GM12878 (cell line): ENCODE results near the gene HIKESHI. TPM values are rescaled to one million over a fixed set of nuclear protein-coding genes. Genes with fewer than 3 reads are reported as not detected.

Experiments
- BCL11A ChIP-seq: IDR thresholded peaks from 2 replicates; pipeline ENCODE4 v1.6.1; 2011; ENCODE audit warnings: low read depth, low read length
- BHLHE40 ChIP-seq, 2 experiments: fragments of 450-650 bp in 1 of 2; IDR thresholded peaks; 2 replicates each; pipeline ENCODE4 v1.6.1; 2011 to 2017; ENCODE audit warnings: low read depth in 2 of 2, borderline replicate concordance in 1 of 2, improper control_type of control experiment in 1 of 2, low read length in 1 of 2, mild to moderate bottlenecking in 1 of 2
- CEBPB ChIP-seq, 2 experiments: fragments of 150-350 bp in 1 of 2; IDR thresholded peaks; 2 replicates each; pipeline ENCODE4 v1.6.1; 2012 to 2014; ENCODE audit warnings: low read depth in 2 of 2, low read length in 2 of 2, borderline replicate concordance in 1 of 2, inconsistent platforms in 1 of 2
- DPF2 ChIP-seq: fragments of 450-650 bp; IDR thresholded peaks from 2 replicates; pipeline ENCODE4 v1.6.1; 2017; ENCODE audit warnings: mild to moderate bottlenecking
- ETV6 ChIP-seq, 2 experiments: fragments of 450-650 bp in 1 of 2; IDR thresholded peaks in 1 of 2; conservative IDR thresholded peaks in 1 of 2; 2 replicates each; pipeline ENCODE4 v1.6.1; 2014; ENCODE audit warnings: antibody characterized with exemption in 1 of 2, borderline replicate concordance in 1 of 2, low read depth in 1 of 2, mild to moderate bottlenecking in 1 of 2, moderate library complexity in 1 of 2
- IKZF2 ChIP-seq, 2 experiments: fragments of 450-650 bp; IDR thresholded peaks; 2 replicates each; pipeline ENCODE4 v1.6.1; 2017; ENCODE audit warnings: mild to moderate bottlenecking in 2 of 2, moderate library complexity in 2 of 2
- NFYB ChIP-seq: IDR thresholded peaks from 2 replicates; pipeline ENCODE4 v1.6.1; 2011; ENCODE audit warnings: low read depth, mild to moderate bottlenecking, low read length, improper control_type of control experiment, moderate library complexity; ENCODE audit not compliant: insufficient read depth
- RAD21 ChIP-seq: IDR thresholded peaks from 2 replicates; pipeline ENCODE4 v1.6.1; 2011; ENCODE audit warnings: mild to moderate bottlenecking, low read depth, low read length, moderate library complexity; ENCODE audit not compliant: insufficient read depth
- RFX5 ChIP-seq: IDR thresholded peaks from 2 replicates; pipeline ENCODE4 v1.6.1; 2011; ENCODE audit warnings: low read depth, low read length, improper control_type of control experiment
- SMAD5 ChIP-seq: IDR thresholded peaks from 2 replicates; pipeline ENCODE4 v1.6.1; 2016; ENCODE audit warnings: antibody characterized with exemption, low read depth
- SRF ChIP-seq, 2 experiments: IDR thresholded peaks; 2 replicates each; pipeline ENCODE4 v1.6.1; 2011; ENCODE audit warnings: low read depth in 2 of 2, low read length in 2 of 2, mild to moderate bottlenecking in 1 of 2, moderate library complexity in 1 of 2
- ZNF217 ChIP-seq: fragments of 450-650 bp; IDR thresholded peaks from 2 replicates; pipeline ENCODE4 v1.6.1; 2017; ENCODE audit warnings: antibody characterized with exemption, mild to moderate bottlenecking
- polyA plus RNA-seq, 11 experiments: library from polyadenylated mRNA; depleted of rRNA in 4 of 11; unstranded in 6 of 11; stranded (reverse) in 5 of 11; fragments of >200 nt; fragmentation: Nextera tagmentation in 4 of 11; fragmentation: Illumina TruSeq in 1 of 11; extraction: Ambion mirVana in 4 of 11; extraction: Trizol in 1 of 11; gene quantifications; 1 replicate in 1 of 11; 2 replicates in 10 of 11; pipeline versions ENCODE4 v1.2.1 to v1.2.3, GENCODE V29; 2011 to 2016; ENCODE audit warnings: inconsistent platforms in 2 of 11, missing spikeins in 2 of 11, low read depth in 1 of 11
- total RNA-seq, 4 experiments: library from RNA; depleted of rRNA in 3 of 4; stranded (reverse); fragments of >200 nt in 3 of 4; fragmentation: Illumina TruSeq in 1 of 4; extraction: Trizol in 1 of 4; gene quantifications; 2 replicates each; pipeline versions ENCODE4 v1.2.1 to v1.2.3, GENCODE V29; 2013 to 2021
- TF ChIP-seq, protein P1 (sequence below): fragments of 150-350 bp; IDR thresholded peaks from 2 replicates; pipeline ENCODE4 v1.6.1; 2014; ENCODE audit warnings: mild to moderate bottlenecking, low read depth, low read length
- TF ChIP-seq, protein P2 (sequence below): IDR thresholded peaks from 2 replicates; pipeline ENCODE4 v1.6.1; 2011; ENCODE audit warnings: borderline replicate concordance, low read depth, mild to moderate bottlenecking, moderate library complexity, mixed read lengths, low read length; ENCODE audit not compliant: insufficient read depth; ENCODE audit errors: extremely low read length
- TF ChIP-seq, protein P3 (sequence below): IDR thresholded peaks from 2 replicates; pipeline ENCODE4 v1.6.1; 2011; ENCODE audit warnings: low read depth, mild to moderate bottlenecking, low read length, moderate library complexity, borderline replicate concordance; ENCODE audit errors: extremely low read depth
- TF ChIP-seq, protein P4 (sequence below): fragments of 450-650 bp; IDR thresholded peaks from 2 replicates; pipeline ENCODE4 v1.6.1; 2017; ENCODE audit warnings: mild to moderate bottlenecking, moderate library complexity
- TF ChIP-seq, protein P5 (sequence below): fragments of 450-650 bp; IDR thresholded peaks from 2 replicates; pipeline ENCODE4 v1.6.1; 2016; ENCODE audit warnings: mild to moderate bottlenecking
- TF ChIP-seq, protein P6 (sequence below): fragments of 450-650 bp; conservative IDR thresholded peaks from 2 replicates; pipeline ENCODE4 v1.6.1; 2017; ENCODE audit warnings: mild to moderate bottlenecking, moderate library complexity

The HIKESHI gene
- total and polyA plus RNA-seq, 10 of the 15 experiments (the other 5 are each of a cell fraction or from before 2014, with no cell fraction given) = 42.3 to 228 (median 85.7) TPM

DNA sequence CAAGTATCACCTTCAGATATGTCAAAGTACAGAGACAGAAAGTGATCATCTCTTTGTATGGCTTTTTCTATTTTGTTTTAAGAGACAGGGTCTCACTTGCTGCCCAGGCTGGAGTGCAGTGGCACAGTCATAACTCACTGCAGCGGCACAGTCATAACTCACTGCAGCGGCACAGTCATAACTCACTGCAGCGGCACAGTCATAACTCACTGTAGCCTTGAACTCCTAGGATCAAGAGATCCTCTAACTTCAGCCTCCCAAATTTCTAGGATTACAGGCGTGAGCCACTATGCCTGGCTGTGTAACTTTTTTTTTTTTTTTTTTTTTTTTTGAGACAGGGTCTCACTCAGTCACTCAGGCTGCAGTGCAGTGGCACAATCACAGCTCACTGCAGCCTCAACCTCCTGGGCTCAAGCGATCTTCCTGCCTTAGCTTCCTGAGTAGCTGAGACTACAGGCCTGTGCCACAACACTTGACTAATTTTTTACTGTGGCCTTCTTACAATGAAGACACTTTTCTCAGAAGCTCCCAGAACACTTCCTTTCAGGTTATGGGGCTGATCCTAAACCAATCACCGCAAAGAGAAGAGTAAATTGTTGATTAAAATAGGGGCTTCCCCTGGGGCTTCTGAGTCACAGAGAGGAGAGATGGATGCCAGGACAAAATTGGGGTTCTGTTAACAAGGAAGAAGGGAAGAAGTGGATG lies 9.0 kb upstream of the HIKESHI start (continued):
- TF ChIP-seq SMAD5 (no peak), IKZF2 (IDR thresholded peaks at IDR 0.05) (peak; percentile 86 to 91), BCL11A (0 out of 2 replicates have a peak, but pooled peaks have one; percentile 24), NFYB (peak; percentile 73), ETV6 (conservative IDR thresholded peaks at IDR 0.05 in 1 of 2, IDR thresholded peaks at IDR 0.05 in 1 of 2; ENCODE audit: borderline replicate concordance in 1 of 2, low read depth in 1 of 2) (peak in 1 of 2 experiments; percentile 55; a peak in 1 of 4 replicates), RFX5 (no peak), ZNF217 (no peak), CEBPB (IDR thresholded peaks at IDR 0.05; ENCODE audit: borderline replicate concordance in 1 of 2, low read depth in 2 of 2, low read length in 2 of 2) (no peak), DPF2 (peak; percentile 51; the same call in 1 of the 2 replicates), BHLHE40 (IDR thresholded peaks at IDR 0.05; ENCODE audit: borderline replicate concordance in 1 of 2, low read depth in 2 of 2, low read length in 1 of 2) (no peak), RAD21 (no peak), SRF (IDR thresholded peaks at IDR 0.05; ENCODE audit: low read depth in 2 of 2, low read length in 2 of 2) (no peak)
- TF ChIP-seq, protein P1, sequence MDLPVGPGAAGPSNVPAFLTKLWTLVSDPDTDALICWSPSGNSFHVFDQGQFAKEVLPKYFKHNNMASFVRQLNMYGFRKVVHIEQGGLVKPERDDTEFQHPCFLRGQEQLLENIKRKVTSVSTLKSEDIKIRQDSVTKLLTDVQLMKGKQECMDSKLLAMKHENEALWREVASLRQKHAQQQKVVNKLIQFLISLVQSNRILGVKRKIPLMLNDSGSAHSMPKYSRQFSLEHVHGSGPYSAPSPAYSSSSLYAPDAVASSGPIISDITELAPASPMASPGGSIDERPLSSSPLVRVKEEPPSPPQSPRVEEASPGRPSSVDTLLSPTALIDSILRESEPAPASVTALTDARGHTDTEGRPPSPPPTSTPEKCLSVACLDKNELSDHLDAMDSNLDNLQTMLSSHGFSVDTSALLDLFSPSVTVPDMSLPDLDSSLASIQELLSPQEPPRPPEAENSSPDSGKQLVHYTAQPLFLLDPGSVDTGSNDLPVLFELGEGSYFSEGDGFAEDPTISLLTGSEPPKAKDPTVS = no peak
- TF ChIP-seq, protein P2, sequence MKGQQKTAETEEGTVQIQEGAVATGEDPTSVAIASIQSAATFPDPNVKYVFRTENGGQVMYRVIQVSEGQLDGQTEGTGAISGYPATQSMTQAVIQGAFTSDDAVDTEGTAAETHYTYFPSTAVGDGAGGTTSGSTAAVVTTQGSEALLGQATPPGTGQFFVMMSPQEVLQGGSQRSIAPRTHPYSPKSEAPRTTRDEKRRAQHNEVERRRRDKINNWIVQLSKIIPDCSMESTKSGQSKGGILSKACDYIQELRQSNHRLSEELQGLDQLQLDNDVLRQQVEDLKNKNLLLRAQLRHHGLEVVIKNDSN = no peak
- TF ChIP-seq, protein P3, sequence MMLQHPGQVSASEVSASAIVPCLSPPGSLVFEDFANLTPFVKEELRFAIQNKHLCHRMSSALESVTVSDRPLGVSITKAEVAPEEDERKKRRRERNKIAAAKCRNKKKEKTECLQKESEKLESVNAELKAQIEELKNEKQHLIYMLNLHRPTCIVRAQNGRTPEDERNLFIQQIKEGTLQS = no peak
- TF ChIP-seq, protein P4, sequence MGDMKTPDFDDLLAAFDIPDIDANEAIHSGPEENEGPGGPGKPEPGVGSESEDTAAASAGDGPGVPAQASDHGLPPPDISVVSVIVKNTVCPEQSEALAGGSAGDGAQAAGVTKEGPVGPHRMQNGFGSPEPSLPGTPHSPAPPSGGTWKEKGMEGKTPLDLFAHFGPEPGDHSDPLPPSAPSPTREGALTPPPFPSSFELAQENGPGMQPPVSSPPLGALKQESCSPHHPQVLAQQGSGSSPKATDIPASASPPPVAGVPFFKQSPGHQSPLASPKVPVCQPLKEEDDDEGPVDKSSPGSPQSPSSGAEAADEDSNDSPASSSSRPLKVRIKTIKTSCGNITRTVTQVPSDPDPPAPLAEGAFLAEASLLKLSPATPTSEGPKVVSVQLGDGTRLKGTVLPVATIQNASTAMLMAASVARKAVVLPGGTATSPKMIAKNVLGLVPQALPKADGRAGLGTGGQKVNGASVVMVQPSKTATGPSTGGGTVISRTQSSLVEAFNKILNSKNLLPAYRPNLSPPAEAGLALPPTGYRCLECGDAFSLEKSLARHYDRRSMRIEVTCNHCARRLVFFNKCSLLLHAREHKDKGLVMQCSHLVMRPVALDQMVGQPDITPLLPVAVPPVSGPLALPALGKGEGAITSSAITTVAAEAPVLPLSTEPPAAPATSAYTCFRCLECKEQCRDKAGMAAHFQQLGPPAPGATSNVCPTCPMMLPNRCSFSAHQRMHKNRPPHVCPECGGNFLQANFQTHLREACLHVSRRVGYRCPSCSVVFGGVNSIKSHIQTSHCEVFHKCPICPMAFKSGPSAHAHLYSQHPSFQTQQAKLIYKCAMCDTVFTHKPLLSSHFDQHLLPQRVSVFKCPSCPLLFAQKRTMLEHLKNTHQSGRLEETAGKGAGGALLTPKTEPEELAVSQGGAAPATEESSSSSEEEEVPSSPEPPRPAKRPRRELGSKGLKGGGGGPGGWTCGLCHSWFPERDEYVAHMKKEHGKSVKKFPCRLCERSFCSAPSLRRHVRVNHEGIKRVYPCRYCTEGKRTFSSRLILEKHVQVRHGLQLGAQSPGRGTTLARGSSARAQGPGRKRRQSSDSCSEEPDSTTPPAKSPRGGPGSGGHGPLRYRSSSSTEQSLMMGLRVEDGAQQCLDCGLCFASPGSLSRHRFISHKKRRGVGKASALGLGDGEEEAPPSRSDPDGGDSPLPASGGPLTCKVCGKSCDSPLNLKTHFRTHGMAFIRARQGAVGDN = no peak
- TF ChIP-seq, protein P5, sequence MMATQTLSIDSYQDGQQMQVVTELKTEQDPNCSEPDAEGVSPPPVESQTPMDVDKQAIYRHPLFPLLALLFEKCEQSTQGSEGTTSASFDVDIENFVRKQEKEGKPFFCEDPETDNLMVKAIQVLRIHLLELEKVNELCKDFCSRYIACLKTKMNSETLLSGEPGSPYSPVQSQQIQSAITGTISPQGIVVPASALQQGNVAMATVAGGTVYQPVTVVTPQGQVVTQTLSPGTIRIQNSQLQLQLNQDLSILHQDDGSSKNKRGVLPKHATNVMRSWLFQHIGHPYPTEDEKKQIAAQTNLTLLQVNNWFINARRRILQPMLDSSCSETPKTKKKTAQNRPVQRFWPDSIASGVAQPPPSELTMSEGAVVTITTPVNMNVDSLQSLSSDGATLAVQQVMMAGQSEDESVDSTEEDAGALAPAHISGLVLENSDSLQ = peak; percentile 41; the same call in 1 of the 2 replicates
- TF ChIP-seq, protein P6, sequence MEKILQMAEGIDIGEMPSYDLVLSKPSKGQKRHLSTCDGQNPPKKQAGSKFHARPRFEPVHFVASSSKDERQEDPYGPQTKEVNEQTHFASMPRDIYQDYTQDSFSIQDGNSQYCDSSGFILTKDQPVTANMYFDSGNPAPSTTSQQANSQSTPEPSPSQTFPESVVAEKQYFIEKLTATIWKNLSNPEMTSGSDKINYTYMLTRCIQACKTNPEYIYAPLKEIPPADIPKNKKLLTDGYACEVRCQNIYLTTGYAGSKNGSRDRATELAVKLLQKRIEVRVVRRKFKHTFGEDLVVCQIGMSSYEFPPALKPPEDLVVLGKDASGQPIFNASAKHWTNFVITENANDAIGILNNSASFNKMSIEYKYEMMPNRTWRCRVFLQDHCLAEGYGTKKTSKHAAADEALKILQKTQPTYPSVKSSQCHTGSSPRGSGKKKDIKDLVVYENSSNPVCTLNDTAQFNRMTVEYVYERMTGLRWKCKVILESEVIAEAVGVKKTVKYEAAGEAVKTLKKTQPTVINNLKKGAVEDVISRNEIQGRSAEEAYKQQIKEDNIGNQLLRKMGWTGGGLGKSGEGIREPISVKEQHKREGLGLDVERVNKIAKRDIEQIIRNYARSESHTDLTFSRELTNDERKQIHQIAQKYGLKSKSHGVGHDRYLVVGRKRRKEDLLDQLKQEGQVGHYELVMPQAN = no peak
